HepG2 (cell line): ENCODE data around the gene ALK. TPM values are rescaled to one million over a fixed set of nuclear protein-coding genes. Genes with fewer than 3 reads are reported as not detected.

Experiments used
- ATAC-seq: fragments of 200-7000 bp; cut with Tn5 transposase; 3 replicates; pipeline ENCODE4 v1.9.1; 2020; ENCODE audit warnings: mild to moderate bottlenecking, moderate library complexity
- BruUV-seq: library from RNA; stranded (reverse); fragments of 400-500 nt; replicated peaks from 2 replicates; lab custom pipeline; 2021; lab: Mats Ljungman, UMichigan
- CTCF ChIA-PET: fragments of 300-600 bp; formaldehyde crosslinking; extraction: SDS; loops from one replicate; lab custom pipeline; 2021; ENCODE audit warnings: low total read pairs, inconsistent platforms, low intra/inter-chr PET ratio; lab: Yijun Ruan, JAX
- POLR2A ChIA-PET: fragments of 350-600 bp; sonication (Branson Sonifier 250); formaldehyde crosslinking; loops from one replicate; lab custom pipeline; 2020; ENCODE audit warnings: antibody characterized with exemption, inconsistent platforms; lab: Yijun Ruan, JAX
- DNase-seq: peaks from one replicate; pipeline ENCODE4 v3.0.0-alpha.2; 2015; ENCODE audit warnings: low spot score
- FAIRE-seq: peaks from 3 replicates; lab custom pipeline; 2011; peaks lifted over from hg19 to GRCh38; lab: Jason Lieb, UNC
- H2AFZ ChIP-seq: one replicate; pipeline ENCODE4 v1.6.1; 2011; ENCODE audit warnings: low read length, inconsistent platforms
- H3K27ac ChIP-seq: fragments of 300-600 bp; 3 replicates; pipeline ENCODE4 v1.8.0; 2011; ENCODE audit warnings: mixed run types, mild to moderate bottlenecking, mixed read lengths, low read length, inconsistent platforms; ENCODE audit not compliant: insufficient read depth; ENCODE audit errors: extremely low read length
- H3K27me3 ChIP-seq, 2 experiments: fragments of 200-600 bp in 1 of 2; 2 replicates in 1 of 2; 3 replicates in 1 of 2; pipeline versions ENCODE4 v1.6.0 to v1.8.0; 2011; ENCODE audit warnings: low read length in 2 of 2, mild to moderate bottlenecking in 2 of 2, moderate library complexity in 2 of 2, inconsistent platforms in 1 of 2; ENCODE audit not compliant: insufficient read depth in 2 of 2, control insufficient read depth in 1 of 2
- H3K36me3 ChIP-seq, 2 experiments: fragments of 200-600 bp in 1 of 2; replicated peaks in 1 of 2; 2 replicates in 1 of 2; 3 replicates in 1 of 2; pipeline versions ENCODE4 v1.5.1 to v1.8.0; 2011; ENCODE audit warnings: low read length in 2 of 2, inconsistent platforms in 1 of 2; ENCODE audit not compliant: insufficient read depth in 2 of 2, control insufficient read depth in 1 of 2
- H3K4me1 ChIP-seq: 2 replicates; pipeline ENCODE4 v1.5.1; 2012; ENCODE audit warnings: low read length, inconsistent platforms; ENCODE audit not compliant: insufficient read depth
- H3K4me2 ChIP-seq: 2 replicates; pipeline ENCODE4 v1.6.0; 2011; ENCODE audit warnings: low read depth, low read length, inconsistent platforms
- H3K4me3 ChIP-seq, 3 experiments: fragments of 200-600 bp in 1 of 3; sonication (generic), shearing (Covaris generic) in 1 of 3; replicated peaks in 1 of 3; 2 replicates each; pipeline ENCODE4 v1.5.1; 2011 to 2016; ENCODE audit warnings: low read length in 3 of 3, inconsistent platforms in 2 of 3, low read depth in 2 of 3, mild to moderate bottlenecking in 2 of 3, control low read depth in 1 of 3, mixed read lengths in 1 of 3; ENCODE audit not compliant: insufficient read depth in 1 of 3
- H3K79me2 ChIP-seq: one replicate; pipeline ENCODE4 v1.6.1; 2011; ENCODE audit warnings: low read length, inconsistent platforms; ENCODE audit not compliant: insufficient read depth
- H3K9ac ChIP-seq: 2 replicates; pipeline ENCODE4 v1.6.0; 2011; ENCODE audit warnings: mild to moderate bottlenecking, low read depth, low read length, inconsistent platforms; ENCODE audit not compliant: insufficient read depth
- H3K9me3 ChIP-seq: 2 replicates; pipeline ENCODE4 v1.5.1; 2012; ENCODE audit warnings: mild to moderate bottlenecking, low read length
- H4K20me1 ChIP-seq: 2 replicates; pipeline ENCODE4 v1.6.0; 2011; ENCODE audit warnings: inconsistent platforms, mild to moderate bottlenecking, low read length, moderate library complexity; ENCODE audit not compliant: insufficient read depth
- BHLHE40 ChIP-seq: IDR thresholded peaks from 2 replicates; pipeline ENCODE4 v1.6.1; 2011; ENCODE audit warnings: low read length, improper control_type of control experiment
- HOXA5 ChIP-seq: sonication (generic); formaldehyde crosslinking; IDR thresholded peaks from 2 replicates; pipeline ENCODE4 v1.4.0; 2020; ENCODE audit warnings: missing genetic modification reagents
- MIXL1 ChIP-seq: IDR thresholded peaks from 2 replicates; pipeline ENCODE4 v1.6.1; 2016
- NFIC ChIP-seq: IDR thresholded peaks from 2 replicates; pipeline ENCODE4 v1.6.1; 2012; ENCODE audit warnings: mild to moderate bottlenecking, low read length, inconsistent platforms
- POGZ ChIP-seq: sonication (generic); formaldehyde crosslinking; IDR thresholded peaks from 2 replicates; pipeline ENCODE4 v1.4.0; 2020; ENCODE audit warnings: mild to moderate bottlenecking, missing genetic modification reagents
- POLR2AphosphoS5 ChIP-seq: IDR thresholded peaks from 2 replicates; pipeline ENCODE4 v1.6.1; 2012; ENCODE audit warnings: low read depth, low read length
- REXO4 ChIP-seq: sonication (generic); formaldehyde crosslinking; IDR thresholded peaks from 2 replicates; pipeline ENCODE4 v1.8.0; 2022; ENCODE audit warnings: missing genetic modification reagents, mild to moderate bottlenecking, borderline replicate concordance
- SP2 ChIP-seq: sonication (generic); formaldehyde crosslinking; IDR thresholded peaks from 2 replicates; pipeline ENCODE4 v1.5.1; 2020; ENCODE audit warnings: mild to moderate bottlenecking, missing genetic modification reagents
- ZFX ChIP-seq: sonication (generic); formaldehyde crosslinking; IDR thresholded peaks from 2 replicates; pipeline ENCODE4 v1.4.0; 2020; ENCODE audit warnings: mild to moderate bottlenecking, low read depth, missing genetic modification reagents, moderate library complexity
- ZNF24 ChIP-seq: fragments of 450-650 bp; IDR thresholded peaks from 2 replicates; pipeline ENCODE4 v1.6.1; 2017; ENCODE audit warnings: antibody characterized with exemption, mild to moderate bottlenecking
- ZNF33A ChIP-seq: sonication (generic); formaldehyde crosslinking; IDR thresholded peaks from 2 replicates; pipeline ENCODE4 v1.5.1; 2020; ENCODE audit warnings: missing genetic modification reagents, mild to moderate bottlenecking, moderate library complexity, borderline replicate concordance
- ZNF83 ChIP-seq: sonication (generic); formaldehyde crosslinking; IDR thresholded peaks from 2 replicates; pipeline ENCODE4 v1.4.0; 2020; ENCODE audit warnings: missing genetic modification reagents, mild to moderate bottlenecking, borderline replicate concordance
- WGBS: methylation state at CpG from one replicate; pipeline ENCODE4 v1.1.6; 2017; ENCODE audit warnings: low lambda C conversion rate; 5-methylcytosine and 5-hydroxymethylcytosine counted together
- in situ Hi-C: cut with HindIII; loops from 2 replicates; pipeline ENCODE4 v1.10.0; 2017; ENCODE audit warnings: low pct_unique_long_range_greater_than_20kb; ENCODE audit not compliant: extremely low pct_ligation_motif_present
- intact Hi-C: fragments of 100-400 bp; cut with micrococcal nuclease; formaldehyde crosslinking; loops from one replicate; pipeline ENCODE4 v1.10.0; 2022; ENCODE audit not compliant: unreplicated experiment
- polyA plus RNA-seq, 8 experiments: library from polyadenylated mRNA; depleted of rRNA in 3 of 8; stranded (reverse) in 7 of 8; unstranded in 1 of 8; fragments of >200 nt; fragmentation: Illumina TruSeq in 4 of 8; extraction: Trizol in 4 of 8; gene quantifications; 2 replicates each; pipeline versions ENCODE4 v1.2.1 to v1.2.3, GENCODE V29; 2011 to 2016; ENCODE audit warnings: low read depth in 4 of 8, missing spikeins in 1 of 8, mixed read lengths in 1 of 8; ENCODE audit not compliant: insufficient read depth in 1 of 8
- total RNA-seq, 5 experiments: library from RNA; depleted of rRNA; stranded (reverse); fragments of >200 nt; fragmentation: Illumina TruSeq; extraction: Trizol; gene quantifications; 2 replicates each; pipeline ENCODE4 v1.2.3, GENCODE V29; 2016; ENCODE audit warnings: low read depth in 1 of 5
- TF ChIP-seq, protein P1 (sequence below): sonication (generic); formaldehyde crosslinking; IDR thresholded peaks from 2 replicates; pipeline ENCODE4 v1.4.0; 2020; ENCODE audit warnings: mild to moderate bottlenecking, missing genetic modification reagents
- TF ChIP-seq, protein P2 (sequence below): sonication (generic); formaldehyde crosslinking; IDR thresholded peaks from 2 replicates; pipeline ENCODE4 v1.5.1; 2020; ENCODE audit warnings: mild to moderate bottlenecking, moderate library complexity, missing genetic modification reagents

Gene ALK
- total and polyA plus RNA-seq, 2 of the 13 experiments (the other 11 are each of a cell fraction or from before 2014, with no cell fraction given): not detected

DNA sequence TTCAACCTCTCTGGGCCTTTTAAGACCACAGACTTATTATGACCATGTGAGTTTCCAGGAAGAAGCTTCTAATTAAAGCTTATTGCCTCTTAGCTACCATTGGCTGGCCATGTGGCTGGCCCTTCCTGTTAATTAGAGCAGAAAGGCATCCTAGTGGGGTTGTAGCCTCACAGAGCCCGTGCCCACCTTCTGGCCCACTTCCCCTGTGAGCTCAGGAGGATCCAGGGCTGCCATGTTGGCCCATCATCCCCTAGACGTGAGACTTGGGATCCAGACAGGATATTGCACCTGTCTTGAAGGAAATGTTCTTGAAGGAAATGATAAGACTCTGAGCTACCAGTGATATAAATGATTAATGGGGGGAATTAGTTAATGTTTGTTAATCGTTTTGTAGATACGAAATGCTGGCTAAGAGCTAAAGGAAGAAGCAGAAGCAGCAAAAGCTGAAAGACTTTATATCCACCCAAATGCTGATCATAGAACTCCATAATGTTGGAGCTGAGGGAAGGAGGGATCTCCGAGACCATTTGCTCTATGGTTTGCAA is 550.7 kb downstream of the ALK start:
- WGBS: 4% methylated on average over 5 of the region's 5 CpGs
- POLR2A ChIA-PET: no interaction called here
- no peak for ATAC-seq
- Histone ChIP-seq H3K4me3 (no peak overlapping the region), H3K27me3 (peaks cover 1 to 6% of the 10 kb centered on the region in 2 experiments; a peak in 1 of 5 replicates), H3K4me2 (no peak overlapping the region), H3K4me1 (no peaks in the 10 kb centered on the region), H3K27ac (no peak overlapping the region), H2AFZ (no peak overlapping the region), H3K36me3 (no peaks in the 10 kb centered on the region), H4K20me1 (no peaks in the 10 kb centered on the region), H3K79me2 (no peaks in the 10 kb centered on the region), H3K9ac (no peak overlapping the region), H3K9me3 (no peaks in the 10 kb centered on the region)
- no peak for FAIRE-seq
- CTCF ChIA-PET: no interaction called here
- no peak for DNase-seq
- BruUV-seq: no TSS peak
- intact Hi-C loops (no loop called here), in situ Hi-C loops (no loop called here)
- TF ChIP-seq SP2 (CRISPR knock-in tag): no peak
- TF ChIP-seq POLR2AphosphoS5: no peak
- no peak for TF ChIP-seq MIXL1
- TF ChIP-seq ZNF83 (CRISPR knock-in tag): no peak

DNA sequence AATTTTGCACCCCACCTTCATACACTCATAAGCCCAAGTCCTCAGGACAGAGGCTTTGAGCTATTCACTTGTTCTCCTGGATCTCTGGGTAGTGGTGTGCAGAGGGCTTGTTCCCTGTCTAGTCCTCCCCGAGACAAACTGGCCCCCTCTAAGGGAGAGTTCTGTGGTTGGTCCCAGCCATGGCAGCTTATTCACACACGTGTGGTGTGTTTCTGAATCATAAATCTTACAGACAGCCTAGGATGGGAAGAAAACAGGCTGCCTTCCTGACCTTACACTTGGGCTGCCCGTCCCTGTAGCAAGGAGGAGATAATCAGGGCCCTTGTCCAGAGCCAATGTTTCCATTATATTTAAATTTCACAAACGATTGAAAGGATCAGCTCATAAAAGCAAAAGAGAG is 551.2 kb downstream of the ALK start:
- H3K9me3 ChIP-seq: no peaks in the 10 kb centered on the region
- peaks cover 1 to 6% of the 10 kb centered on the region in 2 experiments; a peak in 1 of 5 replicates for H3K27me3 ChIP-seq
- H2AFZ ChIP-seq: no peak overlapping the region
- no peaks in the 10 kb centered on the region for H3K79me2 ChIP-seq
- no peak overlapping the region for H3K4me2 ChIP-seq
- no TSS peak for BruUV-seq
- intact Hi-C loops (no loop called here), in situ Hi-C loops (no loop called here)
- H3K4me3 ChIP-seq: no peak overlapping the region
- DNase-seq (no peak), FAIRE-seq (no peak), ATAC-seq (no peak)
- H4K20me1 ChIP-seq: no peaks in the 10 kb centered on the region
- no peaks in the 10 kb centered on the region for H3K36me3 ChIP-seq
- CTCF ChIA-PET: no interaction called here
- no peak overlapping the region for H3K27ac ChIP-seq
- H3K9ac ChIP-seq: no peak overlapping the region
- WGBS: 0% methylated on average over 4 of the region's 4 CpGs
- POLR2A ChIA-PET: no interaction called here
- H3K4me1 ChIP-seq: no peaks in the 10 kb centered on the region
- TF ChIP-seq, protein P1, sequence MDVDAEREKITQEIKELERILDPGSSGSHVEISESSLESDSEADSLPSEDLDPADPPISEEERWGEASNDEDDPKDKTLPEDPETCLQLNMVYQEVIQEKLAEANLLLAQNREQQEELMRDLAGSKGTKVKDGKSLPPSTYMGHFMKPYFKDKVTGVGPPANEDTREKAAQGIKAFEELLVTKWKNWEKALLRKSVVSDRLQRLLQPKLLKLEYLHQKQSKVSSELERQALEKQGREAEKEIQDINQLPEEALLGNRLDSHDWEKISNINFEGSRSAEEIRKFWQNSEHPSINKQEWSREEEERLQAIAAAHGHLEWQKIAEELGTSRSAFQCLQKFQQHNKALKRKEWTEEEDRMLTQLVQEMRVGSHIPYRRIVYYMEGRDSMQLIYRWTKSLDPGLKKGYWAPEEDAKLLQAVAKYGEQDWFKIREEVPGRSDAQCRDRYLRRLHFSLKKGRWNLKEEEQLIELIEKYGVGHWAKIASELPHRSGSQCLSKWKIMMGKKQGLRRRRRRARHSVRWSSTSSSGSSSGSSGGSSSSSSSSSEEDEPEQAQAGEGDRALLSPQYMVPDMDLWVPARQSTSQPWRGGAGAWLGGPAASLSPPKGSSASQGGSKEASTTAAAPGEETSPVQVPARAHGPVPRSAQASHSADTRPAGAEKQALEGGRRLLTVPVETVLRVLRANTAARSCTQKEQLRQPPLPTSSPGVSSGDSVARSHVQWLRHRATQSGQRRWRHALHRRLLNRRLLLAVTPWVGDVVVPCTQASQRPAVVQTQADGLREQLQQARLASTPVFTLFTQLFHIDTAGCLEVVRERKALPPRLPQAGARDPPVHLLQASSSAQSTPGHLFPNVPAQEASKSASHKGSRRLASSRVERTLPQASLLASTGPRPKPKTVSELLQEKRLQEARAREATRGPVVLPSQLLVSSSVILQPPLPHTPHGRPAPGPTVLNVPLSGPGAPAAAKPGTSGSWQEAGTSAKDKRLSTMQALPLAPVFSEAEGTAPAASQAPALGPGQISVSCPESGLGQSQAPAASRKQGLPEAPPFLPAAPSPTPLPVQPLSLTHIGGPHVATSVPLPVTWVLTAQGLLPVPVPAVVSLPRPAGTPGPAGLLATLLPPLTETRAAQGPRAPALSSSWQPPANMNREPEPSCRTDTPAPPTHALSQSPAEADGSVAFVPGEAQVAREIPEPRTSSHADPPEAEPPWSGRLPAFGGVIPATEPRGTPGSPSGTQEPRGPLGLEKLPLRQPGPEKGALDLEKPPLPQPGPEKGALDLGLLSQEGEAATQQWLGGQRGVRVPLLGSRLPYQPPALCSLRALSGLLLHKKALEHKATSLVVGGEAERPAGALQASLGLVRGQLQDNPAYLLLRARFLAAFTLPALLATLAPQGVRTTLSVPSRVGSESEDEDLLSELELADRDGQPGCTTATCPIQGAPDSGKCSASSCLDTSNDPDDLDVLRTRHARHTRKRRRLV: no peak
- TF ChIP-seq ZNF24 (no peak), REXO4 (CRISPR knock-in tag) (no peak), ZNF33A (CRISPR knock-in tag) (no peak), ZFX (no peak), HOXA5 (CRISPR knock-in tag) (no peak), BHLHE40 (no peak), POGZ (no peak), NFIC (no peak)
- TF ChIP-seq, protein P2, sequence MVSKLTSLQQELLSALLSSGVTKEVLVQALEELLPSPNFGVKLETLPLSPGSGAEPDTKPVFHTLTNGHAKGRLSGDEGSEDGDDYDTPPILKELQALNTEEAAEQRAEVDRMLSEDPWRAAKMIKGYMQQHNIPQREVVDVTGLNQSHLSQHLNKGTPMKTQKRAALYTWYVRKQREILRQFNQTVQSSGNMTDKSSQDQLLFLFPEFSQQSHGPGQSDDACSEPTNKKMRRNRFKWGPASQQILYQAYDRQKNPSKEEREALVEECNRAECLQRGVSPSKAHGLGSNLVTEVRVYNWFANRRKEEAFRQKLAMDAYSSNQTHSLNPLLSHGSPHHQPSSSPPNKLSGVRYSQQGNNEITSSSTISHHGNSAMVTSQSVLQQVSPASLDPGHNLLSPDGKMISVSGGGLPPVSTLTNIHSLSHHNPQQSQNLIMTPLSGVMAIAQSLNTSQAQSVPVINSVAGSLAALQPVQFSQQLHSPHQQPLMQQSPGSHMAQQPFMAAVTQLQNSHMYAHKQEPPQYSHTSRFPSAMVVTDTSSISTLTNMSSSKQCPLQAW (CRISPR knock-in tag): no peak
